ENCODE data around the gene UTF1.
"Not testable (repeated sequence)": the region's sequence is repeated elsewhere in the genome, so short reads cannot be mapped to it uniquely, and the experiment has no call there.

The UTF1 gene

DNA sequence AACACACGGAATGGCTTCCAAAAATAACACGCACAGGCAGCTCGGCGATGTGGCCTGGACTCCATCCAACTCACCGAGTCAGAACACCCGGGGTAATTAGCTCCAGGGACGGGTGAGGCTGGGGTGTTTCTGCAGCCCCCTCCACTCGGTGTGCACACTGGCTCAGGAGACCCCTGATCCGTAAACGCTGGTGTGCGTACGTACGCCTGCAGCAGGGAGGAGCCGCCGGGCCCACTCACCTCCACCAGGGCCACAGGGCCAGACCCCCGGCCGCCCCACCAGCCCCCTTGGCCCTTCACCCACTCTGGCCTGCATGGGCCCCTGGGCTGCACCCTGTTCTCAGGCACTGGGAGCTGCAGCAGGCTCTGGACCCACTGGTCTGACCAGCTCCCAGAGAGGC is 22.4 kb upstream of the UTF1 start:
- H3K27ac ChIP-seq, result no peak overlapping the region
- DNase-seq (ENCODE audit: low read depth, low spot score), result no peak

DNA sequence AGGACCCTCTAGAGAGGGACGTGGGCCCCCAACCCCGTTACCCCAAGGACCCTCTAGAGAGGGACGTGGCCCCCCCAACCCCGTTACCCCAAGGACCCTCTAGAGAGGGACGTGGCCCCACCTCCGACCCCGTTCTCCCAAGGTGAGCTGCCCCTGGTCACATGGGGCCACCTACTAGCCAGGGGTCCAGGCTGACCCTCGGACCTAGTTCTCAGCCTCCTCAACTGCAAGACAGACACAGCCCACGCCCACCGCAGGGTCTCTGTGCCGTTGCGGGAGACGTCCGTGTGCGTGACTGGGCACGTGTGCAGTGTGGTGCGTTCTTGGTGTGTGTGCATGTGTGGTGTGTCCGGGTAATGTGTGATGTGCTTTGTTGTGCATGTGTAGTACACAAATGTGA is 21.6 kb upstream of the UTF1 start:
- no peak for DNase-seq (ENCODE audit: low read depth, low spot score)
- no peak overlapping the region for H3K27ac ChIP-seq

DNA sequence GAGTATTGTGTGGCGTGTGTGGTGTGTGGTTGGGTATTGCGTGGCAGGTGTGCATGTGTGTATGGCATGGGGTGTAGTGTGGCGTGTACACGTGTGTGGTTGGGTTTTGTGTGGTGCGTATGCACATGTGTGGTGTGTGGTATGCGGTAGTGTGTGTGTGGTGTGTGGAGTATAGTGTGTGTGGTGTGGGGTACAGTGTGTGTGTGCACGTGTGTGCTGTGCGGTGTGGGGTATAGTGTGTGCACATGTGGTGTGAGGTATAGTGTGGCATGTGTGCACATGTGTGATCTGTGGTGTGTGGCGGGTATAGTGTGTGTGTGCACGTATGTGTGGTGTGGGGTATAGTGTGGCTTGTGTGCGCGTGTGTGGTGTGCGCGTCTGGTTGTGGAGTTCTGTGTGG is 20.9 kb upstream of the UTF1 start:
- no peak overlapping the region for H3K27ac ChIP-seq
- DNase-seq (ENCODE audit: low read depth, low spot score), result no peak

DNA sequence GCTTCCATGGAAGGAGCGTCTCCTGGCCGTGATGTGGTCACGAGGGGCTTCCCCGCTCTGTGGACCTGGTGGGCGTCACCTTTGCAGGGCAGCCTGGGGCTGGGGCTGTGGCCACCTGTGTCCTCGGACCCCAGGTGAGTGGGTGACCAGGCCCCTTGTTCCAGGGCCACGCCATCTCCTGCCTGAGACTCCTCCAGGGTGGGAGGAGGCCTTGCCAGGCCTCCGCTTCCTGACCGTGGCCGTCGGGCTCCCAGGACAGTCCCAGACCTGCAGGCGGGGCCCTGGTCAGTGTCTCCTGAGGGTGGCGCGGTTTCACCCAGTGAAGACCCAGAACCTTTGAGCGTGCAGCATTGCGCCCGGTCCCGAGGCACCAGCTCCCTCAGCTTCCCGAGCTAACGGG is 20.4 kb upstream of the UTF1 start:
- DNase-seq (ENCODE audit: low read depth, low spot score), result no peak

DNA sequence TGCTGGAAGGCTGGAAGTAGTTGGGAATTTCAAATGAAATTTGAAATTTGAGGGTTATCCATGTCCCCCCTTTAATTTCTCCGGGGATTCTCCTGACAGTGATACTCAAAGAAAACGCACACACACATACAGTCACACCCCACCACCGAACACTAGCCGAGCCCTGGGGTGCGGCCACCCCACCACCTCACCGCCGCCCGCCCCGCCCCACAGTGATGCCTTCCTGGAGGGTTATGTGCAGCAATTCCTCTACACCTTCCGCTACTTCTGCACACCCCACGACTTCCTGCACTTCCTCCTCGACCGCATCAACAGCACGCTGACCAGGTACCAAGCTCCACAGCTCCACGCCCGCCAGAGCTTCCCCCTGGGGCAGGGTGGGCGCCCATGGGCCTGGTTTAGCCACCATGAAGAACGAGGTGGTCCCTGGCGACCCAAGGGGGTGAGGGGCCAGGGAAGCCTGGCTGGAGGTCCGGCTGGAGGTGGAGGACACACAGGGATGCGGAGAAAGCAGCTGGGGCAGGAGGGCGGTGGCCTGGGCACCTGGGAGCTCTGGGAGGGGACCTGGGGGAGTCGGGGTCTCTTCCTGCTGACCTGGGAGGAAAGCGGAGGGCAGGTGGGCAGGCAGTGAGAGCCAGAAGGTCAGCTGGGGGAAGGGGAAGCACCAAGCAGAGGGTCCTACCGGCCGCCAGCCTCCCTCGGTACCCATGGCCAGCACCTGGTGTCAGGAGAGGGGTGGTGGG is 19.4 kb upstream of the UTF1 start:
- DNase-seq (ENCODE audit: low read depth, low spot score), result no peak
- H3K27ac ChIP-seq, result no peak overlapping the region

More for the DNA sequence above, 20.4 kb upstream of the UTF1 start:
- no peak overlapping the region for H3K27ac ChIP-seq

DNA sequence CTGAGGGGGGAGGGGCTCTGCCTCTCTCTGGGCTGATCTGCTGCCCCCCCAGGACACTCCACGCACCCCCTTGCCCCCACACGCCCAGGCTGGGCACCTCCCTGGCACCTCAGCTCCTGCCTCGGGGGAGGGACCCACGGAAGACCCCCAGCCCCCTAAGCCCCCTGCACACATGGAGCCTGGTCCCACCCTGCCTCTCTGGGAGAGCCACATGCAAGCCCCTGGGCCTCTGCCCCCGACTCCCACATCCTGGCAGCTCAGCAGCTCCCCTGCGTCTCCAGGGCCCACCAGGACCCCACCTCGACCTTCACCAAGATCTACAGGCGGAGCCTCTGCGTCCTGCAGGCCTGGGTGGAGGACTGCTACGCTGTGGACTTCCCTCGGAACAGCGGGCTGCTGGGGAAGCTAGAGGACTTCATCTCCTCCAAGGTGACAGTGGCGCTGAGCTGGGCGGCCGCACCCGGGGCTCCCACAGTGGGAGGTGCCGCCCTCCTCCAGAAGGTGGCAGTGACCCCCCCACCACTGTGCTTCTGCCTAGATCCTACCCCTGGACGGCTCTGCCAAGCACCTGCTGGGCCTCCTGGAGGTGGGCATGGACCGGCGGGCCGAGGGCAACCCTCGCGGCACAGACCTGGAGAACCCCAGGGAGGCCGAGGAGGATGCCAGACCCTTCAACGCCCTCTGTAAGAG is 18.7 kb upstream of the UTF1 start:
- no peak for DNase-seq (ENCODE audit: low read depth, low spot score)

DNA sequence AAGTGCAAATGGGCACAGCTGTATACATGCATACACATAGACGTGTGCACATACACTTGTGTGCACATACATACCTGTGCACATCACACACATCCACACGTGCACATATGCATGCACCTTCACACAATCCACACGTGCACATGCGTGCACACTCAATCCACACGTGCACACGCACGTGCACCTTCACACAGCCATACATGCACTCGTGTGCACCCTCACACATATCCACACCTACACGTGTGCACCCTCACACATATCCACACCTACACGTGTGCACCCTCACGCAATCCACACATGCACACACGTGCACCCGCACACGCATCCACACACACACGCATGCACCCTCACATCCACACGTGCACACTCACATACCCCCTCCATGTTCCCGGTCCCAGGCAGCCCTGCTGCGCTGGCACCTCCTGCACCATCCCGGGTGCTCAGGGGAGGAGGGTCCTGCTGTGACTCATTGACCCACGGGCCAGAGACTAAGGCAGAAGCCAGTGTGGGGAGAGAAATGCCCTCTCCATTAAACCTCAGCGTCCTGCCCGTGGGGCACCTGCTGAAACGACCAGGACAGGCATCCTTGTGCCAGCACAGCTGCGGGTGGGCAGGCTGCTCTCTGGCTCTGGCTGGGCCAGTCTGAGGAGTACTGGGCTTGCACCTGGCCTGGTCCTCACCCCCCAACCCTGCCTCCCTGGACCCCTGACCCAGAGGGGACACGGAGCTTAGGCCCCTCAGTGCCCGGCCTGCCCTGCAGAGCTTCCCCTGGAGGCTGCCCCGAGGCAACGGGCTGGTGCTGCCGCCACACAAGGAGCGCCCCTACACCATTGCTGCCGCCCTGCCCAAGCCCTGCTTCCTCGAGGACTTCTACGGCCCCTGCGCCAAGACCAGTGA is 17.8 kb upstream of the UTF1 start:
- no peak for DNase-seq (ENCODE audit: low read depth, low spot score)
- no peak overlapping the region for H3K27ac ChIP-seq

More for the DNA sequence above, 18.7 kb upstream of the UTF1 start:
- no peak overlapping the region for H3K27ac ChIP-seq

DNA sequence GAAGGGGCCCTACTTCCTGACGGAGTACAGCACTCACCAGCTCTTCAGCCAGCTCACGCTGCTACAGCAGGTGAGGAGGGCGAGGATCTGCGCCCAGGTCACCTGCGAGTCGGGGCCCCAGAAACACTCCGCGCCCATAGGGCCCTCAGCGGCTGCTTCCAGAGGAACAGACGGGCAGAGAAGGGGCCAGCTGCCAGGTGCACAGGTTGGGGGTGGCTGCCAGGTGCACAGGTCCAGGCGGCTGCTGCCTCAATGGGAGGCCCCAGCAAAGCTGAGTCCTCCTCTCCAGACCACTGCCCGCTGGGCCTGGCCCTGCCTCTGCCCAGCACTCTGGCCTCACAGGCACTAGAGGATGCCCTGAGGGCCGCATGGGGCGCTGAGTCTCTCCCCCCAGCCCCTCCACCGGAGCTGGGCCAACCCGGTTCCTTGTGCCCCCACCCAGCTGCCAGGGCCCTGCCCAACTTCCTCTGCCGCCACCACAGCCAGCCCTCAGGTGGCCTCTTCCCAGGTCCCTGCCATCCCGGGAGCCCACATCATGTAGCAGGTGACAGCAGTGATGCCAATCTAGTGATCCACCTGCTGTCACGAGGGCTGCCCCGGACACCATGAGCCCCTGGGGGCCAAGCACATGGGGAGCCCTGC is 17.0 kb upstream of the UTF1 start:
- H3K27ac ChIP-seq, result no peak overlapping the region
- DNase-seq (ENCODE audit: low read depth, low spot score), result no peak

DNA sequence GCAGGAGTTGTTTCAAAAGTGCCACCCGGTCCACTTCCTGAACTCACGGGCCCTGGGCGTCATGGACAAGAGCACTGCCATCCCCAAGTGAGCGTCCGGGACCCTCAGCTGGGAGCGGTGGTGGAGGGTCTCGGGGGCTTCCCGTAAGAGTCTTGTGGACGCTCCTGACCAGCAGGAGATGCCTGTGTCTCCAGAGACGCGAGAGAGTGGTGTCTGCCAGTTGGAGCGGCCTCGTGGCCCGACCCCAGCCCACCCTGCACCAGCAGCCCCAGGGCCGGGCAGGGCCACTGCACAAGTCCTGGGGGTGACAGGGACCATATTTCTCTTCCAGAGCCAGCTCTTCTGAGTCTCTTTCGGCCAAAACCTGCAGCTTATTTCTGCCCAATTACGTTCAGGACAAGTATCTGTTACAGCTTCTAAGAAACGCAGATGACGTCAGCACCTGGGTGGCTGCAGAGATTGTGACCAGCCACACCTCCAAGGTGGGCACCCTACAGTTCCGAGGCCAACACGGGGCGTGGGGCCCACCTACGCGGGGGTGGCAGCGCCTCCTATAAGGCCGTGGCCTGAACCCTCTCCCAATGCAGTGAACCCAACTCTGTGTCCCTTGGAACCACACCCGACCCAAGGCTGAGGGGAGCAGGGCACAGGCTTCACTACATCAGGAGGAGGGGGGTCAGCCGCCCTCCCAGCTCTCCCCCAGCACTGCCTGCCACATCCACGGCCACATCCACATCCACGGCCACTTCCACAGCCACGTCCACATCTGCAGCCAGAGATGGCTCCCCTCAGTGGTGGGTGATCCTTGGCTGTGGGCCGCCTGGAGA is 16.2 kb upstream of the UTF1 start:
- H3K27ac ChIP-seq, result no peak overlapping the region
- DNase-seq (ENCODE audit: low read depth, low spot score), result no peak

DNA sequence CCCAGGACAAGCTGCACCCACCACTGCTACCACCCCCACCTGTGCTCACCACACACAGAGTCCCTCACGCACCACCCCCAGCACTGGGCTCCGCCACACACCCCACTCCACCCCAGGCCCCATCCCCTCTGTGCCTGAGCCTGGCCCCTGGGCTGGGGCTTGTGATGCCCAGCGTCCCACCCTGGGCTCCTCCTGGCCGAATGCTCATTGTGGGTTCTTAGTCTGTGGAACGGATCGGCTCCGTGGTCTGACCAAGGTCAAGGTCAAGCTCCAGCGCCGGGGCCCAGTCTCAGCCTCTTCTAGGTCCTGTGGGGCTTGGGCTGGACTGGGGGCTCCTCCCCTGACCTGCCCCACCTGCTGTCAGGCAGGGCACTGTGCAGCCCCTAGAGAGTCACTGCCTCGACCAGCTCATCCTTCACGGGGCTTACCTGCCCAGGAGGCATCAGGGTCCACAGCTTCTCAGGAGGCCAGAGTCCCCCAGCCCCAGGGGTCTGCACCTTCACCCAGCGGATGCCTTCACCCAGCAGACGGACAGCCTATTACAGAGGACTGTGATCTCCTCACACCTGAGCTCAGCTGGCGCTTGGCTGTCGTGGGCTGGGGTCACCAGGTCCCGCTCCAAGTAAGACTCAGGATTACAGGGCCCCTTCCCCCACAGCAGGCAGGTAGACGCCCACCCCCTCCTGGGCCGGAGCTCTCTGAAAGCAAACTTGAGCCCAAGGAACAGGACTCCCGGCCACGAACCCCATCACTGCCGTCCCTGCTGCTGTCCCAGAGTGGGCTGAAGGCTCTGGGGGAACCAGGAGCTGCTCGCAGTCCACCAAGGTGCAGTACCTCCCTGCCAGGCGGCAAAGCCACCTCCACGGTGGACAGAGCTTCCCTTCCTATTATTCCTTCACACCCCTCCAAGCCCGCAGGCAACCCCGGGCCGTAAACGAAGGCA is 15.3 kb upstream of the UTF1 start:
- DNase-seq (ENCODE audit: low read depth, low spot score), result no peak
- H3K27ac ChIP-seq, result no peak overlapping the region

DNA sequence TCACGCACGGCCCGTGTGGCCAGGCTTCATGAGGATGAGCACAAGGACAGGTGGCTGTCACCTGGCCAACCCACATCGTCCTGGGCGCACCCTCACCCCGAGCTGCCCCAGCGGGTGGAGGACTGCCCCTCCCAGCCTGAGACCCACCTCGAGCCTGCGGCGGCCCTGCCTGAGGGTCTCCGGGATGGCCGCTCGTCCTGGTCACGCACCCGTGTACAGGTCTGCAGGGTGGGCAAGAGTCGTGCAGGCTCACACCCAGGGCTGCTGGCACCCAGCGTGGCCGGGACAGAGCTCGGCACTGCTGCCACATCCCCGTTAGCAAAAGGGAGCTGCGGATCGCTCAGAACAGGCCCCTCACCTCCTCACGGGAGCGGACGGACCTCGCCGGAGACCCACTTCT is 14.4 kb upstream of the UTF1 start:
- H3K27ac ChIP-seq, result no peak overlapping the region
- DNase-seq (ENCODE audit: low read depth, low spot score), result no peak

DNA sequence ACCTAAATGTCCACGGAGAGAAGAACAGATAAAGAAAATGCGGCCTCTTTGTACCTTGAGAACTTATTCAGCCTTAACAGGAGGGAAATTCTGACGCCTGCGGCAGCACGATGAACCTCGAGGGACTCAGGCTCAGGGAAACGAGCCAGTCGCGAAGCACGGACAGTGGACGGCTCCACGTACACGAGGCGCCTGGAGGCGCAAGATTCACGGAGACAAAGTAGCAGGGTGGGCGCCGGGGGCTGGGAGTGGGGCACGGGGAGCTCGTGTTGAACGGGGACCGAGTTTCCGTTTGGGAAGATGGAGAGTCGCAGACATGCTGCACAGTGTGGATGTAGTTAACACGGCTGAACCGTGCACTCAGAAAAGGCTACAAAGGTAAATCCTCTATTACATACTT is 13.2 kb upstream of the UTF1 start:
- no peak for DNase-seq (ENCODE audit: low read depth, low spot score)
- no peak overlapping the region for H3K27ac ChIP-seq

DNA sequence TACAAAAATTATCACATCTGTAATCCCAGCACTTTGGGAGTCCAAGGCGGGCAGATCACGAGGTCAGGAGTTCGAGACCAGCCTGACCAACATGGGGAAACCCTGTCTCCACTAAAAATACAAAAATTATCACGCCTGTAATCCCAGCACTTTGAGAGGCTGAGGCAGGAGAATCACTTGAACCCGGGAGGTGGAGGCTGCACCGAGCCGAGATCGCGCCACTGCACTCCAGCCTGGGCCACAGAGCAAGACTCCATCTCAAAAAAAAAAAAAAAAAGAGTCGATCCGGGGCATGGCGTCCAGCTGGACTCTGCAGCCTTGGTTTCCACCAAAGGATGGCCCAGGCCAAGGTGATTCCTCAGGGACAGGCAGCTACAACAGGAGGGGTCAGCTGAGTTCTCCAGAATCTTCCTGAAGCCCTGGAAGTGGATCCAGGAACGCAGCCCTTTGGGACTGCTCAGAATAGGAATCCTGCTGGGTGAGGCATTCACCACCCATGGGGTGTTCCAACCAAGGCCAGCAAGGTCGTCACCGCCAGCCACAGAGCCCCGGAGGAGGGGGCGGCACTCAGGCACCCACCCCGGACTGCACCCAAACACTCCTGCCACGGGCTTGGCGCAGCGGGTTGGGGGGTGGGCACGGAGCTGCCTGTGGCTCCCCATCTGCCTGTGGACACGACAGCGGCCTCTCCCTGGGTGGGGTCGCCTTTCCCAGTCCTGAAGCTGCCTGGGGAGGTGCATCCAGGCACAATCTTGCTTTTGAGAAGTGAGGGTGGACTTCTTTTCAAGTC is 12.0 kb upstream of the UTF1 start:
- no peak overlapping the region for H3K27ac ChIP-seq
- DNase-seq (ENCODE audit: low read depth, low spot score), result no peak

DNA sequence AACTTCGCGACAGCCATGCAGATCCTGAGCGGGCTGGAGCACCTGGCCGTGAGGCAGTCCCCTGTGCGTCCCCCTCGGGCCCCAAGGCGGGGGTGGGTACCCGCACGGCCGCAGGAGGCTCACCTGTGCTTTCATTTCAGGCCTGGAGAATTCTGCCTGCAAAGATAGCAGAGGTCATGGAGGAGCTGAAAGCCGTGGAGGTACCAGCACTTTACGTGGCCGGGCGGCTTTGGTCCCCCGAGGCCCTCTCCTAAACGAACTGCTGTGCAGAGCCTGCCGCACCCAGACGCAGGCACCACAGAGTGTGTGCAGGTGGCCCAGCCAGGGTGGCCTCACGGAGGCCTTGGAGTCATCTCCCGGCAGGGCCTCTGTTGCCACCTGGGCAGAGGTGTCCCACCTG is 11.1 kb upstream of the UTF1 start:
- H3K27ac ChIP-seq, result no peak overlapping the region
- no peak for DNase-seq (ENCODE audit: low read depth, low spot score)

DNA sequence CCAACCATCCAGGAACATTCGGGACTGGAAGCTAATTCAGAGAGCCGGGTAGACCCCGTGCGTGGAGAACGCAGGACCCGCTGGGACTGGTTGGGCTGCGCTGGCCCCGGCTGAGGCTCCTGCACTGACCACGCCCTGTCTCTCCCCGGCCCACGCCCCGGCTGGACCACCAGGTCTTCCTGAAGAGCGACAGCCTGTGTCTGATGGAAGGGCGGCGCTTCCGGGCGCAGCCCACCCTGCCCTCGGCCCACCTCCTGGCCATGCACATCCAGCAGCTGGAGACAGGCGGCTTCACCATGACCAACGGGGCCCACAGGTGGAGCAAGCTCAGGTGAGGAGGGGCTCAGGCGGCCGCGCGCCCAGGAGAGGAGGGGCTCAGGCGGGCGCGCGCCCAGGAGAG is 10.2 kb upstream of the UTF1 start:
- DNase-seq (ENCODE audit: low read depth, low spot score), result no peak

DNA sequence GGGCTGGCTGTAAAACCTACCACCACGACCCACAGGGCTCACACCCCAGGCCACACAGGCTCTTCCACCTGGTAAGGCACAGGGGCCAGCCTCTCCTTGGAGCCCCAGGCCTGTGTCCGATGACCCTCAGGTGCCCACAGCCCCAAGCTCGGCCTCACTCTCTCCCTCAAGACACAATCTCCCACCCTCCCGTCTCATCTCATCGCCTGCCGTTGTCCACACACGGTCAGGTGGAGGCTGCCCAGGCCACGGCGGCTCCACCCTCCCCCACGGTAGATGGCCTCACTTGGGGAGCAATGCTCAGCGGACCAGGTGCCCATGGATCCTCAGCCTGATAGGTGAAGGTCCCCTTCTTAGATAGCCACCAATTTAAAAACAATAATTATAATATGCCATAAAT is 8.7 kb upstream of the UTF1 start:
- no peak overlapping the region for H3K27ac ChIP-seq
- no peak for DNase-seq (ENCODE audit: low read depth, low spot score)

More for the DNA sequence above, 10.2 kb upstream of the UTF1 start:
- H3K27ac ChIP-seq, result no peak overlapping the region

DNA sequence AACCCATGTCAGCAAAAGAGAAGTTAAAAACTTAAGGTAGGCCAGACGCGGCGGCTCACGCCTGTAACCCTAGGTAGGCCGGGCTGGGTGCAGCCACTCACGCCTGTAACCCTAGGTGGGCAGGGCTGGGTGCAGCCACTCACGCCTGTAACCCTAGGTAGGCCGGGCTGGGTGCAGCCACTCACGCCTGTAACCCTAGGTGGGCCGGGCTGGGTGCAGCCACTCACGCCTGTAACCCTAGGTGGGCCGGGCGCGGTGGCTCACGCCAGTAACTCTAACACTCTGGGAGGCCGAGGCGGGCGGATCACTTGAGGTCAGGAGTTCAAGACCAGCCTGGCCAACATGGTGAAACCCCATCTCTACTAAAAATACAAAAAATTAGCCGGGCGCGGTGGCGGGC is 8.3 kb upstream of the UTF1 start:
- DNase-seq (ENCODE audit: low read depth, low spot score); H3K27ac ChIP-seq: not testable (repeated sequence)

DNA sequence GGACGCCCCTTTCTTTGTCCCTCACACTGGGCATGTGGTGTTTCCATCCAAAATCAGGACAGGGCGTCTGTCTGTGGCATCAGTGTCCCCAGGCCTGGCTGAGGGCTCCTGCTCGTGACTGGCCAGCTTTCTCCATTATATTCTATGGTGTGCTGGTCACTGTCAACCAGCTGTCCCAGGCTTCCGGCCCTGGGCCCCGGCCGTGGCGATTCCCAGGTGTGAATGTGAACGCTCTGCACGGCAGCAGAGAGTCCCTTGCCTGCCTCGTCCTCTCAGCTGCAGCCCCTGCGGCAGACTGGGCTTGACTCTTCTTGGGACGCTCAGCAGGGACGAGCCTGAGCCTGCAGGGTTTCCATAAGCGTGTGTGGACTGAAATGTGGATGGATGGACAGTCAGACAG is 5.9 kb upstream of the UTF1 start:
- DNase-seq (ENCODE audit: low read depth, low spot score), result no peak
- no peak overlapping the region for H3K27ac ChIP-seq
